BE2C (cell line): ENCODE measurements around the gene PPP2R3A. TPM values are rescaled to one million over a fixed set of nuclear protein-coding genes. Genes with fewer than 3 reads are reported as not detected.
A peak's percentile ranks its signal among the peaks of the same experiment; 100 is the strongest.

Experiments
- DNase-seq: peaks from one replicate; pipeline ENCODE4 v3.0.0-alpha.2; 2020
- H3K27me3 ChIP-seq: fragments of 250-450 bp; sonication (Bioruptor Pico); 2 replicates; pipeline ENCODE4 v1.5.1; 2020; ENCODE audit warnings: mild to moderate bottlenecking
- H3K36me3 ChIP-seq: fragments of 250-450 bp; sonication (Bioruptor Pico); 2 replicates; pipeline ENCODE4 v1.5.1; 2020; ENCODE audit warnings: mild to moderate bottlenecking
- H3K4me1 ChIP-seq: fragments of 250-450 bp; sonication (Bioruptor Pico); 2 replicates; pipeline ENCODE4 v1.5.1; 2020
- H3K4me3 ChIP-seq: 2 replicates; pipeline ENCODE4 v1.5.1; 2011; ENCODE audit warnings: low read depth, low read length
- H3K9me3 ChIP-seq: fragments of 250-450 bp; sonication (Bioruptor Pico); 2 replicates; pipeline ENCODE4 v1.5.1; 2020
- CTCF ChIP-seq: IDR thresholded peaks from 2 replicates; pipeline ENCODE4 v1.5.1; 2012; ENCODE audit warnings: mild to moderate bottlenecking, low read depth, low read length
- polyA plus RNA-seq: library from polyadenylated mRNA; unstranded; fragments of >200 nt; gene quantifications from one replicate; pipeline ENCODE4 v1.2.1, GENCODE V29; 2012; ENCODE audit warnings: low read depth, missing spikeins; ENCODE audit not compliant: insufficient read length, insufficient read depth

PPP2R3A gene
- 0.36 TPM for polyA plus RNA-seq

- no peak for TF ChIP-seq CTCF
- Histone ChIP-seq H3K27me3 (peaks cover 25% of the 10 kb centered on the region), H3K9me3 (no peaks in the 10 kb centered on the region), H3K4me1 (no peaks in the 10 kb centered on the region), H3K4me3 (peak within 1 kb of the TSS; percentile 61), H3K36me3 (no peaks in the 10 kb centered on the region)
- peak; percentile 89 for DNase-seq
Observed at GRCh38 chr3:135965506-135966270, at the start of gene PPP2R3A. Gene PPP2R3A, plus strand, starts transcription at chr3:135965728. Its CDS starts 35,771 bp downstream, at chr3:136001499.

GRCh38 chr3:135916310-135916709 lies 49.2 kb upstream of the PPP2R3A start:
- no peaks in the 10 kb centered on the region for H3K36me3 ChIP-seq
- no peaks in the 10 kb centered on the region for H3K9me3 ChIP-seq
- no peak overlapping the region for H3K4me3 ChIP-seq
- no peak for TF ChIP-seq CTCF
- no peak for DNase-seq
- H3K4me1 ChIP-seq, result no peaks in the 10 kb centered on the region
- H3K27me3 ChIP-seq, result no peaks in the 10 kb centered on the region; the same call in 1 of the 2 replicates

- TF ChIP-seq CTCF, result no peak
- DNase-seq, result no peak
- Histone ChIP-seq H3K27me3 (no peaks in the 10 kb centered on the region; the same call in 1 of the 2 replicates), H3K4me1 (no peaks in the 10 kb centered on the region), H3K36me3 (no peaks in the 10 kb centered on the region), H3K9me3 (no peaks in the 10 kb centered on the region), H3K4me3 (no peak overlapping the region)
Observed at GRCh38 chr3:135917076-135917475, 48.5 kb upstream of the PPP2R3A start.

GRCh38 chr3:135917927-135918597 lies 47.5 kb upstream of the PPP2R3A start:
- H3K4me3 ChIP-seq, result no peak overlapping the region
- no peaks in the 10 kb centered on the region for H3K36me3 ChIP-seq
- H3K4me1 ChIP-seq, result no peaks in the 10 kb centered on the region
- no peaks in the 10 kb centered on the region; the same call in 1 of the 2 replicates for H3K27me3 ChIP-seq
- DNase-seq, result no peak
- no peaks in the 10 kb centered on the region for H3K9me3 ChIP-seq
- TF ChIP-seq CTCF, result no peak

- no peaks in the 10 kb centered on the region; the same call in 1 of the 2 replicates for H3K27me3 ChIP-seq
- H3K36me3 ChIP-seq, result no peaks in the 10 kb centered on the region
- DNase-seq, result no peak
- no peak overlapping the region for H3K4me3 ChIP-seq
- no peaks in the 10 kb centered on the region for H3K9me3 ChIP-seq
- peak; percentile 39; the same call in 1 of the 2 replicates for TF ChIP-seq CTCF
- H3K4me1 ChIP-seq, result no peaks in the 10 kb centered on the region
Observed at GRCh38 chr3:135918600-135918999, 46.9 kb upstream of the PPP2R3A start.

GRCh38 chr3:135920275-135920674 lies 45.3 kb upstream of the PPP2R3A start:
- Histone ChIP-seq H3K9me3 (no peaks in the 10 kb centered on the region), H3K4me3 (no peak overlapping the region), H3K4me1 (no peaks in the 10 kb centered on the region), H3K27me3 (no peaks in the 10 kb centered on the region; the same call in 1 of the 2 replicates), H3K36me3 (no peaks in the 10 kb centered on the region)
- no peak for TF ChIP-seq CTCF
- no peak for DNase-seq
